NCI-H146 treated with DMSO at 0.1 percent for 48 hours (cell line): ENCODE data around the gene SHFL.

ENCODE experiments used
- DNase-seq: peaks from one replicate; lab custom pipeline; 2025; ENCODE audit not compliant: unreplicated experiment; lab: John Stamatoyannopoulos, UW

SHFL gene

DNA sequence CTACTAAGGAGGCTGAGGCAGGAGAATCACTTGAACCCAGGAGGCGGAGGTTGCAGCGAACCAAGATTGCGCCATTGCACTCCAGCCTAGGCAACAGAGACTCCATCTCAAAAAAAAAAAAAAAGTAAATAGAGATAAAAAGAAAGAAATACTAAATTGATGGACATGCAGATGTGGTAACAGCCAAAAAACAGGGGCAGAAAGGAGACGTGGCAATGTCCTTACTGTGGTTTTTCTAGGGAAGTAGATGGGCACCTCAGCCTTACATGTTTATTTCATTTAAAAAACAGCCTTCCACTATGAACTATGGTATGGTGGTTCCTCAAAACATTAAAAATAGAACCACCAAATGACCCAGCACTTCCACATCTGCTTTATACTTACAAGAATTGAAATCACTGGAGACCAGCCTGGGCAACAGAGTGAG lies 40.1 kb downstream of the SHFL start:
- no peak for DNase-seq

DNA sequence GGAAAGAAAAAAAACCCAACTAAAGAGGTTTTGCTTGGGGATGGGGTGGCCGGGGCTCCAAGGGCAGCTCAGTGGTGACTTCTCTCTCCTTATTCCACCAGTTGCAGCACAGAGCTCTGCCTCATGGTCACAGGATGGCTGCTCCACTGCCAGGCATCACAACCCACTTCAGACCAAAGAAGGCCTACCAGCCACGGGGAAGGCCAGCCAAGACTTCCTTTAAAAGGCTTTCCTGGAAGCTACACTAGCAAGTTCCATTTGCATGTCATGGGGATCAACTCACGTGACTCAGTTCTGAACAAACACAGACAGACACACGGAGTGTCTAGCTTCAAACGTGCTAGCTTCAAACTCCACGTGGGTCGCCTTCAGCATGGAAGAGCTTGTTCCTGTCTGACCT lies 46.8 kb downstream of the SHFL start:
- no peak for DNase-seq

DNA sequence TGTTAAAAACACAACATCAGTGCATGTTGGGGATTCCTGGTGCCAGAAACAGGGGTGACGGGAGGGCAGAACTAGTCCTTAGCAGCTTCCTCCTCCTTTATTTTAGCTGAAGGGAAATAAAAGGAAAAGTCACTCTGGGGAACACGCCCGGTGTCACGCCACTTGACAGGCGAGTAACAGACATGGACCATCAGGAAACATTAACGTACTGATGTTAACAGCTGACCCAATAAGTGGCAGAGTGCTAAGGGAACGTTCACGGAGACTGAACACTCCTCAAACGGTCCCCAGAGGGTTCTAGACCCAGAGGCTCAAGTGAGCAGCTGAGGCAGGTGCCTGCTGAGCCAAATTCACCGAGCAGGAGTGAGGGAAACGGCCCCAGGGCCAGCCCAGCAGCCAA lies 47.5 kb downstream of the SHFL start:
- no peak for DNase-seq

DNA sequence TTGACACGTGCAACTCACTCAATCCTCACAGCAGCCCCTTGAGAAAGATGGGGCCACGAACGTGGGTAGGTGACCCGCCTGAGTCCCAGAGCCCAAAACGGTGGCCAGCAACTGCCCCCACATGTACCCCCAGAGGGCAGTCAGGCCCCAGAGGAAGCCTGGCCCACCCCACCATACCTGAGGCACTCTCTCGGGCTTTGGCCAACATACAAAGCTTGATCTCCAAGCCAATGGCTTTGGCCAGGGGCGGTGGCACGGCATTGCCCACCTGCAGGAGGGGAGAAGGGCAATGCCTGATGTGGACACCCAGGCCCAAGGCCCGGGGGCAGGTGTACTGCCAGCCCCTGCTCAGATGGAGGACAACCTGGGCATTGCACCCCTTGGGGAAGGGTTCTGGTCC lies 47.9 kb downstream of the SHFL start:
- DNase-seq = no peak

DNA sequence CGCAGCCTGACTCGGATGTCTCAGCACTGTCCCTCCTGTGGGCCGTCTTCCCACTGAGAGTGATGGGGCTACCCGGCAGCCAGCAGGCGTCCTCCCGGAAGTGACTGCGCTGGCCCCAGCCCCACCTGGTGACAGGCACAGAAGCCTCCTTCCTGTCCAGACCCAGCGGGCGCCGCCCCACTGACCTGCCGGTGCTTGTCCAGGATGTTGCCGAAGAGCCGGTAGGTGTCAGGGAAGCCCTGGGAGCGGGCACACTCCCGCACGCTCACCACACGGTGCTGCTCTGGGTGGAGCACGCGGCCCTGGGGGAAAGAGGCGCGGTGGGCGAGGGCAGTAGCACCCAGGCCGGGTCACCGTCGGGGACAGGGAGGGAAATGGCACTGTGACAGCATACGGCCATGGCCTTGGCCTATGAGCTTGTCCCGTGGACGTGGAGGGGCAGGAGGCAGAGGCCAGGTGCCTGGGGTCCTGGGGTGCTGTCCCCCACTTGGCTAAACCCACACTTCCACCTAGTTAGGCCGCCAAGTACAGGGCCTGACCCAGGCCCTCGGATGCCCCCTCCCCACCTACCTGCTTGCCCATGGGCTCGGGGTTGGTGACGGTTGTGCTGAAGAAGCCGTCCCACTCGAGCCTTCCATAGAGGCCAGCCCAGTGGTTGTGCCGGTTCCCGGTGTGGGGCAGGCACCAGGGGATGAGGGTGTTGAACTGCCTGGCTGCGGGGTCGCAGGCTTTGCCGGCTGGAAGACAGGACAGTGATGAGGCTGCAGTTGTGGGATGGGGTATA lies 49.6 kb downstream of the SHFL start:
- no peak for DNase-seq

DNA sequence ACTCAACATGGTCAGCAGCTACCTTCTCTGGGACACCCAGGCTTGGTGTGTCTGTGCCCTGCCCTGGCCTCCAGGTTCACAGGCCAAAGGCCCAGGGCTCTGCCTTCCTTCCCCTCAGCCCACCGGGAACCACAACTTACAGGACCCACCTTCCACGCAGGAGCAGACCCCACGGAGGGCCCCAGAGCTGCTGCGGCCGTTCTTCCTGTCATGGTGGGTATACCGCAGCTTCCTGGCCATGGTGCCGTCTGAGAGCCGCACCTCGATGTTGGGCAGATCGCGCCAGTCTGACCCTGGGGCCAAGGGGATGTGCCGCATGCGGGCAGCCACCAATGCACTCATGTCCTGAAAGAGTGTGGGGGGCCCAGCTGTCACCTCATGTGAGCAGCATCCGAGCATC lies 50.8 kb downstream of the SHFL start:
- DNase-seq = no peak

DNA sequence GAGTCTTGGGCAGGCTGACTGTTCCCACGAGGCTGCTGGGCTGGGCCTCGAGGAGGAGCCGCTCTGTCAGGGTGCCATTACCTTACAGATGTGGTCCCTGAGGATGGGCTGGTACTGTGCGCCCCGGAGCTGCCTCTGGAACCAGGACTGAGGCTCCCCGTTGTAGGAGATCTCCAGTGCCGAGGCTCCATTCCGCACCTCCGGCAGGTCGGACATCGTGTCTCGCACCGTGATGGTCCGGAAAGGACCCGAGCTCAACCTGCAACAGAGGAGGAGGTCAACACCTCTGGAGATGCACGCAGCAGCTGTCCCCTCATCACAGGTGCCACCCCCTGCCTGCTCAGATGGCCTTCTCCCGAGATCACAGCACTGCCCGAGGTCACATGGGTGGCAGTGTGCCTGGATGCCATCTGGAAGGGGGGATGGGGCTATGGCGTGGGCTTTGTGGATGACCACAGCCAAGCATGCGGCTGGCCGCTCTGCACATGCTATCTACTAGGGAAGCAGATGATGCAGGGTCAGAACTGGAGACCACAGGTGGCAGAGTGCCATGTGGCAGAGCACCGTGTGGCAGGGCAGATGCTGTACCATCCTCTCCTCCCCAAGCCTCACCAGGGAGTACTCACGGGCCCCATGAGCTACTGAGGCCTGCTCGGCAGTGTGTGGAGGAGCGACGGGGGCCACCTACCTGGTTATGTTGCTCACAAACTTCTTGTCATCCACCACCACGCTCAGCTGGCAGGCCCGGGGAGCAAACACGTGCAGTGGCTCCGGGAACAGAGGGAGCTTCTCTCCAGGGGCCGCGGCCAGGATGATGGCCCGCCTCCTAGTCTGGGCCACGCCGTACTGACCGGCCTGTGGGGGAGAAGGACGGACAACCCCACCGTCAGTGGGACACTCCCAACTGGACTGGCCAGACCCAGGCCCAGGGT lies 51.9 kb downstream of the SHFL start:
- DNase-seq = no peak

DNA sequence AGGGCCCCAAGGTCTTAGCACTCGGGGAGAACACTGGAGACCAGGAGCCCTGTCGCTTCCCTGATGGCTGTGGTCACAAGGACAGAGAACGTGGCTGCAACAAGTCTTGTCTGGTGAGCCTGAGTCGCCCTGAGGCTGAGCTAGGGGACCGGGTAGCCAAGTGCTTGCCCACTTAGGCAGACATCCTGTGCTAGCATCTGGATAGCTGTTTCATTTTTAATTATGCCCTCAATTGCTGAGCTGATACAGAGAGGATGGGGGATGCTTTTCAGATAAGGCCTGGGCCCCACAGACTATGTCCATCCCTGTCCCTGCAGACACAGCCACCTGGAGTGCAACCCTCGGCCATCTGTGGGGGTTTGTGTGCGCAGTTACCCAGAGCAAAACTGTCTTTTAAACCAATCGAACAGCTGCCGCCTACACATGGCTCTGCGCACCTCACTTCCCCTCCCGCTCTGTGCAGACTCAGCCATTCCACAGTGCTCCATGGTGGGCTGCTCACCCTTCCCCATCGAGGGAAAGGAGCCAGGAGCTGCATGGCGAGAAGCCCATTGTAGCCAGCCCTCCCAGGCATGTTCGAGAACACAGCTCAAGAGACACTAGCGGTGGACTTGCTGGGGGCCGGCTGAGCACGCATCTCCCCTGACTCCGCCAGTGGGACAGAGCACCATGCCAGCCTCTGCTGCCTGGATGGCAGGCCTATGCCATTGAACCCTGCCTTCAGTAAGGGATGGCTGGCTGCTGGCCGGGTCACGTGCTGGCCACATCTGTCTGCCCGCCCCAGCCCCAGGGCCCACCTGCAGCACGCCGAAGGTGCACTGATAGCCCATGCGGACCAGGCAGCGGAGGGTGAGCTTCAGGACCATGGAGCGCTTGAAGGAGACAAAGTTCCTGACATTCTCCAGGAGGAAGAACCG lies 53.0 kb downstream of the SHFL start:
- no peak for DNase-seq

DNA sequence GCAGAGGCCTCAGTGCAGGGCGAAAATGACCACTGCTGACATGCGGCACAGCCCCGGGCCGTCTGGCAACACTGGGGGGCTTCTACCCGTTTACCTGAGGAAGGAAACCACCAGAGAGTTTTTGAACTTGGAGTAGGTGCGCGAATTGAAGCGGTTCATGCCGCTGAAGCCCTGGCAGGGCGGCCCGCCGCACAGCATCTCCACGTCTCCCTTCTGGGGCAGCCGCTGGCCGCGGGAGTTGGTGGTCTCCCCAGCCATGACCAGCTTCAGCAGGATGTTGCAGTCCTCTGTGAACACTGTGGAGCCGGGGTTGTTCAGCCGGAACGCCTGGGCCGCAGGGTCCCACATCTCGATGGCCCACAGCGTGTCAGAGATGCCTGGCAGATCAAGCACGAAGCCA lies 53.8 kb downstream of the SHFL start:
- DNase-seq = no peak

DNA sequence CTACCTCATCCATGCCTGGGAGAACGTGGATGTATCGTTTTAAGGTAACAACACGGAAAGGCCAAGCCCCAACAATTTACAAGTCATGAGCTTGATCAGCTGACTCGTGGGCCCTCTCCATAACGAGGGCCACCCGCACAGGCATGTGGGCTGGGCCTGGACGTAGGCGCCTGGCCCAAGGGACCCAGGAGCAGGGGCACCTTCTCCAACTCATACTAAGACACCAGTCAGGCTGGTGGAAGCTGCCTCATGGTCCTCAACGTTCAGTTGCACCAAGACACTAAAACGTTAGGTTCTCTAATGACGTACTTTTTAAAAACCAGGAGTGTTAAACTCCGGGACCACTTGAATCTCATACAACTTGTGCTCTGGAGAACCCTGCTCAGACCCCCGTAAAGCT lies 55.4 kb downstream of the SHFL start:
- DNase-seq = no peak

DNA sequence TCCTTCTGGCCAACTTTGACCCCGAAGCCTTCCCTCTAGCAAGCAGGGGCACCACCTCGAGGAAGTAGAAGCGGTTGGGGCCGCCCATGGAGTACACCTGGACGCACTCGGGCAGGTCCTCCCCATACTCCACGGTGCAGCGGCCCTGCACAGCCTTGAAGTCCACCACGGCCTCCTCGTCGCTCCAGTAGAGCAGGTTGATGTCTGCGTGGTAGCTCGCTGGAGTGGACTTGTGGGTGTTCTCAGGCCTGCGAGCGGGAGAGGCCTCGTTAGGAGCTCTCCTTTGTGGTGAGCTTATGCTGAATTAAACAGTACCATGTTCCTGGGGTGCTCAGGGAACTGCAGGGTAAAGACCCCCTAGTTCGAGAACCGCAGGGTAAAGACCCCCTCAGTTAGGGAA lies 55.9 kb downstream of the SHFL start:
- DNase-seq = no peak
